Mononuclear cell (primary cell): ENCODE measurements around the gene TAS2R43. TPM values are rescaled to one million over a fixed set of nuclear protein-coding genes. Genes with fewer than 3 reads are reported as not detected.
"Not testable (repeated sequence)": the region's sequence is repeated elsewhere in the genome, so short reads cannot be mapped to it uniquely, and the experiment has no call there.

Experiments used
- H3K27me3 ChIP-seq: 2 replicates; pipeline ENCODE4 v1.6.0; 2011; ENCODE audit warnings: low read length, control low read depth; ENCODE audit not compliant: insufficient read depth
- H3K4me1 ChIP-seq: 2 replicates; pipeline ENCODE4 v1.5.1; 2011; ENCODE audit warnings: mild to moderate bottlenecking, low read length, control low read depth; ENCODE audit not compliant: insufficient read depth
- H3K4me3 ChIP-seq: 2 replicates; pipeline ENCODE4 v1.5.1; 2011; ENCODE audit warnings: mild to moderate bottlenecking, low read length, moderate library complexity
- H3K9me3 ChIP-seq: 2 replicates; pipeline ENCODE4 v1.5.1; 2011; ENCODE audit warnings: low read depth, mild to moderate bottlenecking, control low read depth, low read length
- total RNA-seq: library from RNA; depleted of rRNA; stranded (reverse); fragments of >200 nt; gene quantifications from one replicate; pipeline ENCODE4 v1.2.3, GENCODE V29; 2012

The TAS2R43 gene
- total RNA-seq, 1 donor: not detected

DNA sequence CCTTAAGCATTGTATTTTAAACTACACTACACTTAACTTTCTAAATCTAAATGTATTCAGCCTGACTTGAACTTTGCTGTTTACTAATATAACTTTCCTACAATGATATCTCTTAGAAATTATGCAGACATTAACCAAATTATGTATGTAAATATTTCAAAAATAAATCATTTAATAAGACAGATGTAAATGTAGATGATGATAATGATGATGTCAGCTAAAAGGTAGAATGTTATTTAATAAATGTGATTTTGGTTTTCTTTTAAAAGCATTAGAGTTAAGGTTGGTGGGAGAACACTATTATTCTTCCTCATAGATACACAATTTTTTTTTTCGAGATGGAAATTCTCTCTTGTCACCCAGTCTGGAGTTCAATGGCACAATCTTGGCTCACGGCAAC is 10.1 kb downstream of the TAS2R43 start:
- Histone ChIP-seq H3K4me1 (no peaks in the 10 kb centered on the region), H3K27me3 (no peaks in the 10 kb centered on the region), H3K4me3 (no peak overlapping the region), H3K9me3 (no peaks in the 10 kb centered on the region)

DNA sequence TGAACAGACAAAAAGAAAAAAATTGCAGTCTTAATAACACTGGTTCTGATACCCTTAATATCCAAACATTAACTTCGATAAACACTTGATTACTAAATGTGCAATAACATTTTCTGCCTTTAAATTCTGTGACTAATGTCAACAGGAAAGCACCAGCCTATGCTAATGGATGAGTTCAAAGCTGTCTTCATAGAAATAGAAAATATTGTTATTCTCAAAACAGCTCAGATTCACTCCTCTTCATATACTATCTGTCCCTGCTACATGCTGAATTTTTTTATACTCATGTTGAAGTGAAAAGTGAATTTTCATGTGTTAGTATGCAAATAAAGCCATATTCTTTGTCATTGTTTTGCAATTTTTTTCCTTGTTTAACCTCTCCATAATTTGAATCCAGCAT is 13.9 kb downstream of the TAS2R43 start:
- Histone ChIP-seq H3K9me3 (no peaks in the 10 kb centered on the region), H3K4me1 (no peaks in the 10 kb centered on the region), H3K4me3 (no peak overlapping the region), H3K27me3 (no peaks in the 10 kb centered on the region)

DNA sequence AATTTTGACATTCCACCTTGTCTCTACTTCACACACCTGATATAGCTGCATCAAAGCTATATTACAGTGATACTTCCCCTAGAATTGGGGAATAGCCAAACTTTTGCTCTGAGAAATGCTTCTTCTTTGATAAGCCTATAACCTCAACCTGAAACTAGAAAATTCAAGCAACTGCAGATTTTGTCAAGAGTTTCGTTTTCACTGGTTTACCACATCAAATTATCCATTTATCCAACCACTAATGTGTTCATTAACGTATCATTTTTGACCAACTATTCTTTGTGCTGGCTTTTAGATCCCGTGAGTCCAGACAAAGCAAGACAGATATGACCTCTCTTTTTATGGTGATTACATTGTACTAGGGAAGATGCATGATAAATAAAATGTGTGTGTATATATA is 16.5 kb downstream of the TAS2R43 start:
- H3K27me3 ChIP-seq: no peaks in the 10 kb centered on the region

DNA sequence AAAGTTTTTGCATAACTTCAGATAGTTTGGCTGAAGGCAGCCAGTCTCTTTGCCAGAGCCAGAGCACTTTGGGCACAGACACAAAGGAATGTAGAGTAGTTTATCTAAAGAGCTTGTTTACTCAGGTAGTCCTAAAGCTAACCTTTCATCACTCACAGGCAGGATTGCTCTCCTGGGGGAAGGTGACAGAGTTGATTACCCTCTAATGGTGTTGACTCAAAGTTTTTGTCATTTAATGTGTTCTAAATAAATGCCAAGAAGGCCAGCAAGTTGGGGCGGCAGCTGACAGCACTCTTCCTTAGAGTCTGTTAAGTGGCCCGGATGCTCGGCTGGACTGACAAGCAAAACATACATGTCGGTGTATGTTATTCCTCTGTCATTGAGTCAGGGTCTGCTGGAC is 20.7 kb downstream of the TAS2R43 start:
- Histone ChIP-seq H3K4me3 (no peak overlapping the region), H3K4me1 (no peaks in the 10 kb centered on the region), H3K27me3 (no peaks in the 10 kb centered on the region), H3K9me3 (no peaks in the 10 kb centered on the region)

More for the DNA sequence above, 16.5 kb downstream of the TAS2R43 start:
- Histone ChIP-seq H3K9me3 (no peaks in the 10 kb centered on the region), H3K4me3 (no peak overlapping the region), H3K4me1 (no peaks in the 10 kb centered on the region)

DNA sequence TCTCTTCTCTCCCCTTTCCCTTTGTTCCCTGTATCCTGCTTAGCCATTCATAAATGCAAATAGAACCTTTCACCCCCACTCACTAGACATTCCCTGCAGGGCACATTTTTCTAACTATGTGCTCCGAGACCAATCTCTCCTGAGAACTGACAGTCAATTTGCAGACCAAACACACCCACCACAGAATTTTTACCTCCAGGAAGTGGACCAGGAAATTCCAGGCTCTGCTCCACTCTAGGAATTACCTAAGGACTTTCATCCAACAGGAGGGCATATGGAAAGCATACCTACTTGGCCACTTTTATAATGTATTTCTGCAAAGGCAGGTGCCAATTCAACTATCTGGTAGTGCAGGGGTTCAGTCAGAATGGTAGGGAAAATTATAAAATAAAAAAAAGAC is 21.1 kb downstream of the TAS2R43 start:
- Histone ChIP-seq H3K4me1 (no peaks in the 10 kb centered on the region), H3K27me3 (no peaks in the 10 kb centered on the region), H3K9me3 (no peaks in the 10 kb centered on the region), H3K4me3 (no peak overlapping the region)

- Histone ChIP-seq H3K4me3 (no peak overlapping the region), H3K27me3 (no peaks in the 10 kb centered on the region), H3K4me1 (no peaks in the 10 kb centered on the region), H3K9me3 (no peaks in the 10 kb centered on the region)
These were observed 22.2 kb downstream of the TAS2R43 start for GRCh38 chr12:11069854-11070365.

- no peaks in the 10 kb centered on the region for H3K27me3 ChIP-seq
- H3K4me3 ChIP-seq: no peak overlapping the region
- no peaks in the 10 kb centered on the region for H3K4me1 ChIP-seq
- H3K9me3 ChIP-seq: no peaks in the 10 kb centered on the region
These were observed 24.6 kb downstream of the TAS2R43 start for GRCh38 chr12:11067514-11067913.

- H3K27me3 ChIP-seq: not testable (repeated sequence)
These were observed 29.9 kb downstream of the TAS2R43 start, which contains the start of gene TAS2R46 for GRCh38 chr12:11062194-11062593. TAS2R46 (minus strand) TSS chr12:11062294; CDS start chr12:11062294, 0 bp downstream.

DNA sequence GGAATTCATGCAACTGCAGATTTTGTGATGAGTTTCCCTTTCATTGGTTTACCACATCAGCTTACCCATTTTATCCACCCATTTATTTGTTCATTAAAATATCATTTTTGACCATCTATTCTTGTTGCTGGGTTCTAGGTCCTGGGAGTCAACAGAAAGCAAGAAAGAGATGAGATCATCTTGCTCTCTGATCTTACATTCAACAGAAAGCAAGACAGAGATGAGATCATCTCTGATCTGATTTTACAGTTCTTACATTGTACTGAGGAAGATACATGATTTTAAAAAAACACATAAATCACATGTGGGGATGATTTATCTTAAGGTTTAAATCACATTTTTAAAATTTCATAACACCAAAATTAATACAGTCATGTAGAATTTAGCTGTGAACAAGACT is 32.3 kb downstream of the TAS2R43 start:
- Histone ChIP-seq H3K9me3 (no peaks in the 10 kb centered on the region), H3K4me3 (no peak overlapping the region), H3K4me1 (no peaks in the 10 kb centered on the region), H3K27me3 (no peaks in the 10 kb centered on the region)

More at GRCh38 chr12:11062194-11062593, 29.9 kb downstream of the TAS2R43 start, which contains the start of gene TAS2R46:
- not testable (repeated sequence) for H3K4me3 ChIP-seq, H3K9me3 ChIP-seq, H3K4me1 ChIP-seq

- Histone ChIP-seq H3K27me3 (no peaks in the 10 kb centered on the region), H3K9me3 (no peaks in the 10 kb centered on the region), H3K4me1 (no peaks in the 10 kb centered on the region), H3K4me3 (no peak overlapping the region)
These were observed 33.1 kb downstream of the TAS2R43 start for GRCh38 chr12:11059041-11059440.

DNA sequence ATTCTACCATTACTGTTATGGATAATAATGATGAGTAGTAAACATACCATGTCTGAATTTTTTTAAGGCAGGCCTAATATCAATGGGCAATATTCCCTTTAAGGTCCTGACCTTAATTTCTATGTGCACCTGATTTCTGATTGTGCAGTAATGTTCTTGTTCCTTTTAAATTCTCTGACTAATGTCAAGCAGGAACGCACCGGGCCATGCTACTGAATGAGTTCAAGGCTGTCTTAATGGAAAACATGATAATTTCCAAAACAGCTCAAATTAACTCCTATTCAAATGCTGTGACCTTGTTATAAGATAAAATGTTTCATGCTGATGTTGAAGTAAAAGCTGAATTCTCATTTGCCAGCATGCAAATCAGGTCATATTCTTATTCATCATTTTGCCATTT is 36.8 kb downstream of the TAS2R43 start:
- H3K27me3 ChIP-seq: no peaks in the 10 kb centered on the region
- H3K4me1 ChIP-seq: no peaks in the 10 kb centered on the region
- peaks cover 7% of the 10 kb centered on the region for H3K9me3 ChIP-seq
- H3K4me3 ChIP-seq: no peak overlapping the region

- H3K4me1 ChIP-seq, H3K4me3 ChIP-seq, H3K9me3 ChIP-seq, H3K27me3 ChIP-seq: not testable (repeated sequence)
These were observed 42.1 kb downstream of the TAS2R43 start for GRCh38 chr12:11049806-11050531.

DNA sequence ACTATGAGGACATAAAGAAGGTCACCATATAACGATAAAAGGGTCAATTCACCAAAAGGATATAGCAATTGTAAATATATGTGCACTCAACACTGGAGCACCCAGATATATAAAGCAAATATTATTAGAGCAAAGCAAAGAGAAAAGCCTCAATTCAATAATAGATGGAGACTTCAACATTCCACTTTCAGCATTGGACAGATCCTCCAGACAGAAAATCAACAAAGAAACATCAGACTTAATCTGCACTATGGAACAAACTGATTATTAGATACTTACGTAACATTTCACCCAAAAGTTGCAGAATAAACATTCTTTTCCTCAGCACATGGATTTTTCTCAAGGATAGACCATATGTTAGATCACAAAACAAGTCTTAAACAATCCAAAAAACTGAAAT is 50.7 kb downstream of the TAS2R43 start:
- H3K4me3 ChIP-seq, H3K9me3 ChIP-seq, H3K27me3 ChIP-seq, H3K4me1 ChIP-seq: not testable (repeated sequence)
